ENCODE measurements around the gene SLFN12L. TPM values are rescaled to one million over a fixed set of nuclear protein-coding genes. Genes with fewer than 3 reads are reported as not detected.

Gene SLFN12L
- total RNA-seq, 4 donors from 2014 or later: 0.32 to 1.7 (median 1.0) TPM

DNA sequence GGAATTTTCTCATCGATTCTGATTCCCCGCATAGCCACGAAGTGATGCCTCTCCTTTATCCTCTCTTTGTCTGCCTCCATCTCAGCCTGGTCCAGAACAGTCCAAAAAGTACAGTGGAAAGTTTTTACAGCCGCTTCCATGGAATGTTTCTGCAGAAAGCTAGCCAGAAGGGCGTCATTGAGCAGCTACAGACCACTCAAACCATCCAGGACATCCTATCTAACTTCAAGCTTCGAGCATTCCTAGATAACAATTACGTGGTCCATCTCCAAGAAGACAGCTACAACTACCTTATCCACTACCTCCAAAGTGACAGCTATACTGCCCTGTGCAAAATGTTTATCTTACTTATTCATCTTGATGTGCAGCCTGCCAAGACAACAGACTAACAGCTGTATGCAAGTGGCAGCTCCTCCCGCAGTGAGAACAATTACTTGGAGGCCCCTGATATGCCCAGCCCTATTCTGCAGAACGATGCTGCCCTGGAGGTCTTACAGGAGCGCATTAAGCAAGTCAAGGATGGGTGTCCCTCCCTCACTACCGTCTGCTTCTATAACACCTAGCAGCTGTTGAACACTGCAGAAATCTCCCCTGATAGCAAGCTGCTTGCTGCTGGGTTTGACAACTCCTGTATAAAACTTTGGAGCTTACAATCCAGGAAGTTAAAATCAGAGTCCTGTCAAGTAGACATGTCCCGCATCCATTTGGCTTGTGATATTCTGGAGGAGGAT is 38.9 kb downstream of the SLFN12L start:
- 26% methylated on average over 11 of the region's 12 CpGs for WGBS
- intact Hi-C loops (cut with DNase I): no loop called here
- H3K4me1 ChIP-seq: peaks cover 9 to 30% (median 18%) of the 10 kb centered on the region in 4 donors
- no peak overlapping the region for H3K27ac ChIP-seq (replicated peaks in 1 of 4)
- H3K9me3 ChIP-seq: no peaks in the 10 kb centered on the region
- TF ChIP-seq, protein P1, sequence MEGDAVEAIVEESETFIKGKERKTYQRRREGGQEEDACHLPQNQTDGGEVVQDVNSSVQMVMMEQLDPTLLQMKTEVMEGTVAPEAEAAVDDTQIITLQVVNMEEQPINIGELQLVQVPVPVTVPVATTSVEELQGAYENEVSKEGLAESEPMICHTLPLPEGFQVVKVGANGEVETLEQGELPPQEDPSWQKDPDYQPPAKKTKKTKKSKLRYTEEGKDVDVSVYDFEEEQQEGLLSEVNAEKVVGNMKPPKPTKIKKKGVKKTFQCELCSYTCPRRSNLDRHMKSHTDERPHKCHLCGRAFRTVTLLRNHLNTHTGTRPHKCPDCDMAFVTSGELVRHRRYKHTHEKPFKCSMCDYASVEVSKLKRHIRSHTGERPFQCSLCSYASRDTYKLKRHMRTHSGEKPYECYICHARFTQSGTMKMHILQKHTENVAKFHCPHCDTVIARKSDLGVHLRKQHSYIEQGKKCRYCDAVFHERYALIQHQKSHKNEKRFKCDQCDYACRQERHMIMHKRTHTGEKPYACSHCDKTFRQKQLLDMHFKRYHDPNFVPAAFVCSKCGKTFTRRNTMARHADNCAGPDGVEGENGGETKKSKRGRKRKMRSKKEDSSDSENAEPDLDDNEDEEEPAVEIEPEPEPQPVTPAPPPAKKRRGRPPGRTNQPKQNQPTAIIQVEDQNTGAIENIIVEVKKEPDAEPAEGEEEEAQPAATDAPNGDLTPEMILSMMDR (IDR thresholded peaks at IDR 0.05): no peak
- TF ChIP-seq POLR2A (IDR thresholded peaks at IDR 0.05; ENCODE audit: low read depth) (no peak), POLR2AphosphoS5 (IDR thresholded peaks at IDR 0.05) (no peak), EP300 (IDR thresholded peaks at IDR 0.05) (no peak)
- peaks cover 0 to 86% (median 54%) of the 10 kb centered on the region in 4 donors for H3K27me3 ChIP-seq
- DNase-seq (ENCODE audit: extremely low spot score): no peak
- H3K36me3 ChIP-seq: no peaks in the 10 kb centered on the region
- peak overlapping the region in 2 of 4 donors; percentile 14 to 18 for H3K4me3 ChIP-seq

DNA sequence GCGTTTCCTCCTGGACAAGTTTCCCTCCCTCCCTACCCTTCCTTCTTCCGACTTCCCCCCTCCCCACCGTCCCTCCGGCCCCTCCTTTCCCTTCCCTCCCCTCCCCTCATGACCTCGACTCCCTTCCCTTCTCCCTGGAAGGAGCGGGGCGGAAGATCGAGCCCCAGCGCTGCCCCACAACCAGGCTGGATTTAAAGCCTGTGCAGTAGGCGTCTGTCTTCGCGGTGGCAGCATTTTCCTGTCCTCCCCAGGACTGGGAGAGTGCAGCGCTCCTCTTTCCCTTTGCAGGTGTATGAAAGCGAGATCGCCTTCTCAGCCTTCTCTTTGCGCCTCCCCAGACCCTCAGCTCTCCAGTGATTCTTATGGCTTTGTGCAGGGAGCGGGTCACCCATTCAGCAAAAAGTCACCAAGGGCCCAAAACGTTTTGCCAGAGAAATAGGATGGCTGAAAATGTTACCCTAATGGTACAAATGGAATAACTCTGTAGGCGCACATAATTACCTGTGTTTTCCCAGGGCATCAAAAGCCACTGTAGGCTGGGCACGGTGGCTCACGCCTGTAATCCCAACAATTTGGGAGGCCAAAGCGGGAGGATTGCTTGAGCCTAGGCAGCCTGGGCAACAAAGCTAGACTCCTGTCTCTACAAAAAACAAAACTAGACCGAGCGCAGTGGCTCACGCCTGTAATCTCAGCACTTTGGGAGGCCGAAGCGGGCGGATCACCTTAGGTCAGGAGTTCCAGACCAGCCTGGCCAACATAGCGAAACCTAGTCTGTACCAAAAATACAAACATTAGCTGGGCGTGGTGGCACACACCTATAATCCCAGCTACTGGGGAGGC is 40.8 kb downstream of the SLFN12L start:
- intact Hi-C loops (cut with DNase I): no loop called here
- 23% methylated on average over 27 of the region's 30 CpGs for WGBS
- H3K27me3 ChIP-seq: peaks cover 0 to 100% (median 63%) of the 10 kb centered on the region in 4 donors

DNA sequence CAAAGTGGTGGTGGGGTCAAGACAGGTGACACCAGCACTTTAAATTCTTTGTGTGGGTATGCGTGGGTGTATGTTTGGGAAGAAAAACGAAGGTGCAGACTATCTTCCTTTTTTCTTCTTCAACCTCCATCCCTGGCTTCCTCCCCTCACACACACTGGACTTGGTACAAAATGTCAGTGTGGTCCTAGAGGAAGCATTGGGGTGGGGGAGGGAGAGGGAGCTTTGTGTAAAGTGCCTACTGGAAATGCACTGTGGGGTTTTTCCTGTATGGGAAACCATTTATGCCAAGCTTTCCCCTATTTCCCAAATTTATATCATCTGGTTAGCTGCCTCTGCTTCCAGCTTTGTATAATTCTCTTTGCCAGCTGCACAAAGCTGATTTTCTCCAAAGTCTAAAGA is 44.4 kb downstream of the SLFN12L start:
- H3K4me3 ChIP-seq: no peak overlapping the region
- TF ChIP-seq, protein P1 (IDR thresholded peaks at IDR 0.05): no peak
- TF ChIP-seq POLR2AphosphoS5 (IDR thresholded peaks at IDR 0.05) (no peak), POLR2A (IDR thresholded peaks at IDR 0.05; ENCODE audit: low read depth) (no peak), EP300 (IDR thresholded peaks at IDR 0.05) (no peak)
- no peak overlapping the region for H3K27ac ChIP-seq (replicated peaks in 1 of 4)
- DNase-seq (ENCODE audit: extremely low spot score): no peak
- peaks cover 7 to 44% (median 21%) of the 10 kb centered on the region in 4 donors for H3K4me1 ChIP-seq
- H3K9me3 ChIP-seq: no peaks in the 10 kb centered on the region
- intact Hi-C loops (cut with DNase I): no loop called here
- no peaks in the 10 kb centered on the region for H3K36me3 ChIP-seq
- H3K27me3 ChIP-seq: peaks cover 0 to 100% (median 86%) of the 10 kb centered on the region in 4 donors
- 8% methylated on average over 2 of the region's 2 CpGs for WGBS

More for the DNA sequence above, 40.8 kb downstream of the SLFN12L start:
- Histone ChIP-seq H3K4me3 (peak overlapping the region in 1 of 4 donors; percentile 7), H3K4me1 (peaks cover 9 to 30% (median 18%) of the 10 kb centered on the region in 4 donors), H3K36me3 (no peaks in the 10 kb centered on the region), H3K27ac (replicated peaks in 1 of 4) (no peak overlapping the region), H3K9me3 (no peaks in the 10 kb centered on the region)
- TF ChIP-seq, protein P1 (IDR thresholded peaks at IDR 0.05): no peak
- TF ChIP-seq POLR2AphosphoS5 (IDR thresholded peaks at IDR 0.05): no peak
- no peak for TF ChIP-seq POLR2A (IDR thresholded peaks at IDR 0.05; ENCODE audit: low read depth)
- no peak for TF ChIP-seq EP300 (IDR thresholded peaks at IDR 0.05)
- DNase-seq (ENCODE audit: extremely low spot score): no peak

DNA sequence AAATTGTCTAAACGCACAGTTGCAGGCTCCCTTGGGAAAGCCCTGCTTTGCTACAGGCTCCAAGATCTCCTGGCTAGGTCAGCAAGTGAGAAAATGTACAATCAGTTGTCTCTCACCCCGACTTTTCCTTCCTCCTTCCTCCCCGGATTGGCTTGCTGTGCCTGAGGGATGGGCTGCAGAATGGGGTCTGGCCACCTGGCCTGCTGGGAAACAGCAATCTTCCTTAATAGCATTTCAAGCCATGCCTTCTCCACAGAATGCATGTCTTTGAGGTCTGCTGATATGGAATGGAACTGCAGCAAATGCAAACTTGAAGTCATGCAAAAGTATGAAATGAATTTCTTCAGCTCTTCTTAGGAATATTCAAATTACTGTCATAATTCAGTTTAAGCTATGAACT is 46.1 kb downstream of the SLFN12L start:
- peaks cover 0 to 100% (median 78%) of the 10 kb centered on the region in 4 donors for H3K27me3 ChIP-seq

More for the DNA sequence above, 46.1 kb downstream of the SLFN12L start:
- DNase-seq (ENCODE audit: extremely low spot score): no peak
- H3K4me1 ChIP-seq: peaks cover 6 to 46% (median 28%) of the 10 kb centered on the region in 4 donors
- H3K36me3 ChIP-seq: no peaks in the 10 kb centered on the region
- no peaks in the 10 kb centered on the region for H3K9me3 ChIP-seq
- no peak overlapping the region for H3K27ac ChIP-seq (replicated peaks in 1 of 4)
- WGBS: 13% methylated on average over 3 of the region's 3 CpGs
- TF ChIP-seq EP300 (IDR thresholded peaks at IDR 0.05): no peak
- no peak for TF ChIP-seq POLR2AphosphoS5 (IDR thresholded peaks at IDR 0.05)
- no peak for TF ChIP-seq POLR2A (IDR thresholded peaks at IDR 0.05; ENCODE audit: low read depth)
- TF ChIP-seq, protein P1 (IDR thresholded peaks at IDR 0.05): no peak
- no peak overlapping the region for H3K4me3 ChIP-seq
- intact Hi-C loops (cut with DNase I): no loop called here
